ENCODE results near the gene TMEM131L. TPM values are rescaled to one million over a fixed set of nuclear protein-coding genes. Genes with fewer than 3 reads are reported as not detected.

The TMEM131L gene
- total and polyA plus RNA-seq, 2 donors (not counting 3 experiments of a cell fraction or from before 2014, with no cell fraction given), result 7.7 to 21.2 TPM

- no peak overlapping the region for H3K27ac ChIP-seq (ENCODE audit: insufficient read depth, low read depth, low read length)
- no peak overlapping the region for H3K4me3 ChIP-seq (replicated peaks in 1 of 3; ENCODE audit: insufficient read depth in 1 of 3, low read depth in 1 of 3, low read length in 3 of 3)
- no peak overlapping the region for H3K4me2 ChIP-seq (ENCODE audit: insufficient read depth, low read length)
- H3K4me1 ChIP-seq (ENCODE audit: control insufficient read depth, extremely low read depth, insufficient read depth, low read length), result peaks cover 4% of the 10 kb centered on the region
- no peaks in the 10 kb centered on the region for H3K9me1 ChIP-seq (replicated peaks; ENCODE audit: control insufficient read depth, extremely low read depth, insufficient read depth, low read length)
- H3K36me3 ChIP-seq (ENCODE audit: control insufficient read depth in 2 of 2, extremely low read depth in 1 of 2, insufficient read depth in 2 of 2, low read length in 2 of 2), result peaks cover 7 to 11% of the 10 kb centered on the region in 2 experiments
- no peak for DNase-seq (ENCODE audit: low read depth, low spot score)
- H4K20me1 ChIP-seq (replicated peaks; ENCODE audit: control insufficient read depth, extremely low read depth, insufficient read depth, low read length), result no peaks in the 10 kb centered on the region
- no peak for FAIRE-seq
- dilution Hi-C loops (cut with MboI; ENCODE audit: extremely low pct_ligation_motif_present, low sequenced_read_pairs) (no loop called here), intact Hi-C loops (cut with micrococcal nuclease) (no loop called here)
- H3K9me3 ChIP-seq (replicated peaks; ENCODE audit: control insufficient read depth, insufficient read depth, low read length), result no peaks in the 10 kb centered on the region
- no TSS peak for BruUV-seq (replicated peaks)
- CTCF ChIA-PET, result interaction anchor here (1.3 to 2.3 kb wide), 2 partner anchors 111 to 512 kb away, joined by 4 to 12 read pairs; no protein-coding TSS in a partner anchor
- no peak overlapping the region for H3K9ac ChIP-seq (replicated peaks; ENCODE audit: extremely low read depth, insufficient read depth, low read length)
- no peaks in the 10 kb centered on the region for H3K79me2 ChIP-seq (ENCODE audit: control insufficient read depth, insufficient read depth, low read length)
- no peaks in the 10 kb centered on the region for H3K27me3 ChIP-seq (ENCODE audit: control insufficient read depth in 2 of 2, insufficient read depth in 2 of 2, low read length in 2 of 2)
- POLR2A ChIA-PET, result no interaction called here
- TF ChIP-seq FOS (IDR thresholded peaks at IDR 0.05; ENCODE audit: borderline replicate concordance, insufficient read depth, low read length) (no peak), CTCF (IDR thresholded peaks at IDR 0.05; ENCODE audit: extremely low read depth in 1 of 2, insufficient read depth in 1 of 2, low read depth in 1 of 2, low read length in 2 of 2) (no peak), GATA2 (IDR thresholded peaks at IDR 0.05; ENCODE audit: insufficient read depth, insufficient read length, low read depth, low read length) (no peak), POLR2A (IDR thresholded peaks at IDR 0.05; ENCODE audit: low read depth, low read length) (no peak), EZH2 (IDR thresholded peaks at IDR 0.05; ENCODE audit: borderline replicate concordance, low read depth, low read length, severe bottlenecking) (no peak), POLR2AphosphoS5 (IDR thresholded peaks at IDR 0.05; ENCODE audit: insufficient read depth, low read depth, low read length) (no peak), MAX (IDR thresholded peaks at IDR 0.05; ENCODE audit: insufficient read depth, insufficient read length) (no peak), JUN (IDR thresholded peaks at IDR 0.05; ENCODE audit: borderline replicate concordance, insufficient read depth, insufficient read length, low read depth) (no peak), MYC (IDR thresholded peaks at IDR 0.05; ENCODE audit: low read depth, low read length) (no peak)
- H2AFZ ChIP-seq (ENCODE audit: low read depth, low read length), result no peak overlapping the region
Observed at GRCh38 chr4:153638999-153639398, 172.8 kb downstream of the TMEM131L start.

All from endothelial cell of umbilical vein (primary cell).